Transverse colon (tissue), 4 donors: ENCODE data around the gene DAB2IP. TPM values are rescaled to one million over a fixed set of nuclear protein-coding genes. Genes with fewer than 3 reads are reported as not detected.

Source experiments
- DNase-seq: peaks from one replicate; pipeline ENCODE4 v3.0.0-alpha.2; 2019
- H3K27ac ChIP-seq, 4 donors: fragments of 200-600 bp; sonication (generic); 2 replicates each; pipeline ENCODE4 v1.5.1; 2016 to 2018; ENCODE audit warnings: inconsistent platforms in 4 of 4
- H3K27me3 ChIP-seq: fragments of 200-600 bp; sonication (generic); 2 replicates; pipeline ENCODE4 v1.5.1; 2017; ENCODE audit warnings: inconsistent platforms
- H3K36me3 ChIP-seq, 4 donors: fragments of 200-600 bp; sonication (generic); 2 replicates each; pipeline ENCODE4 v1.5.1; 2017 to 2019; ENCODE audit warnings: inconsistent platforms in 4 of 4
- H3K4me1 ChIP-seq, 4 donors: fragments of 200-600 bp; sonication (generic); 2 replicates each; pipeline ENCODE4 v1.5.1; 2017 to 2020; ENCODE audit warnings: inconsistent platforms in 4 of 4
- H3K4me3 ChIP-seq, 4 donors: fragments of 200-600 bp; sonication (generic); 1 replicate in 1 of 4; 2 replicates in 3 of 4; pipeline versions ENCODE4 v1.5.1 to v1.6.1; 2017 to 2019; ENCODE audit warnings: inconsistent platforms in 4 of 4
- H3K9me3 ChIP-seq, 2 donors: fragments of 200-600 bp; sonication (generic); 2 replicates each; pipeline ENCODE4 v1.5.1; 2017 to 2019; ENCODE audit warnings: inconsistent platforms in 2 of 2
- CTCF ChIP-seq, 5 experiments: fragments of 200-600 bp in 3 of 5; fragments of 450-650 bp in 2 of 5; sonication (generic) in 3 of 5; IDR thresholded peaks; 1 replicate in 2 of 5; 2 replicates in 3 of 5; pipeline ENCODE4 v1.5.1; 2016 to 2017; ENCODE audit warnings: antibody characterized with exemption in 5 of 5, inconsistent platforms in 3 of 5, mild to moderate bottlenecking in 2 of 5, moderate library complexity in 1 of 5
- EP300 ChIP-seq: sonication (generic); formaldehyde crosslinking; IDR thresholded peaks from one replicate; pipeline ENCODE4 v1.6.1; 2017; ENCODE audit warnings: antibody characterized with exemption, low read depth
- POLR2A ChIP-seq: fragments of 450-650 bp; IDR thresholded peaks from one replicate; pipeline ENCODE4 v1.6.1; 2016; ENCODE audit warnings: antibody characterized with exemption, mild to moderate bottlenecking, moderate library complexity
- POLR2AphosphoS5 ChIP-seq, 3 donors: sonication (generic); formaldehyde crosslinking; IDR thresholded peaks; one replicate each; pipeline ENCODE4 v1.6.1; 2016; ENCODE audit warnings: antibody characterized with exemption in 3 of 3
- WGBS, 2 donors: methylation state at CpG; one replicate each; pipeline ENCODE4 v1.1.5; 2018; ENCODE audit warnings: low coverage in 1 of 2; 5-methylcytosine and 5-hydroxymethylcytosine counted together
- in situ Hi-C, 4 donors: fragments of 200-750 bp; cut with MboI; loops; one replicate each; pipeline versions ENCODE4 v1.15.0 to v1.15.1; 2017; ENCODE audit warnings: low sequenced_read_pairs in 3 of 4, low pct_ligation_motif_present in 1 of 4, low pct_unique_long_range_greater_than_20kb in 1 of 4
- intact Hi-C: fragments of 100-400 bp; cut with DNase I; formaldehyde crosslinking; loops from one replicate; pipeline ENCODE4 v1.15.1; 2023; ENCODE audit warnings: low total_unique reads
- total RNA-seq, 4 donors: library from RNA; depleted of rRNA; stranded (reverse); fragments of >200 nt; gene quantifications; one replicate each; pipeline ENCODE4 v1.1.0, GENCODE V29; 2016

Gene DAB2IP
- total RNA-seq, 4 donors from 2014 or later, result 84.2 to 159 (median 90.7) TPM

GRCh38 chr9:121675381-121675780, 23.9 kb downstream of the DAB2IP start:
- H3K27ac ChIP-seq, result no peak overlapping the region
- DNase-seq, result no peak
- WGBS, 2 donors, result 81% methylated on average over 6 of the region's 6 CpGs; no CpG with 5 or more reads in 1 of the 2 donors
- H3K4me3 ChIP-seq, result no peak overlapping the region
- intact Hi-C loops (no loop called here), in situ Hi-C loops (loop anchor here in 1 of 4 donors (25.0 kb wide), 1 partner anchor 312 kb away; no protein-coding TSS in a partner anchor)
- TF ChIP-seq EP300, result no peak
- no peak for TF ChIP-seq POLR2A
- no peak for TF ChIP-seq POLR2AphosphoS5 (IDR thresholded peaks at IDR 0.05)
- TF ChIP-seq CTCF (IDR thresholded peaks at IDR 0.05), result no peak
- peaks cover 0 to 9% (median 4%) of the 10 kb centered on the region in 4 donors for H3K4me1 ChIP-seq
- H3K36me3 ChIP-seq, result peaks cover 0 to 4% (median 0%) of the 10 kb centered on the region in 4 donors
- no peaks in the 10 kb centered on the region for H3K9me3 ChIP-seq
- H3K27me3 ChIP-seq, result no peaks in the 10 kb centered on the region

GRCh38 chr9:121675969-121676822, 24.8 kb downstream of the DAB2IP start:
- Histone ChIP-seq H3K9me3 (no peaks in the 10 kb centered on the region), H3K27ac (no peak overlapping the region), H3K36me3 (peaks cover 0 to 4% (median 0%) of the 10 kb centered on the region in 4 donors), H3K4me1 (peaks cover 0 to 9% (median 4%) of the 10 kb centered on the region in 4 donors), H3K27me3 (no peaks in the 10 kb centered on the region), H3K4me3 (no peak overlapping the region)
- WGBS, 2 donors, result 78 to 81% methylated on average over 6 to 16 of the region's 16 CpGs
- intact Hi-C loops (no loop called here), in situ Hi-C loops (loop anchor here in 1 of 4 donors (25.0 kb wide), 1 partner anchor 311 kb away; no protein-coding TSS in a partner anchor)
- DNase-seq, result no peak
- TF ChIP-seq CTCF (IDR thresholded peaks at IDR 0.05), result no peak
- no peak for TF ChIP-seq EP300

- Histone ChIP-seq H3K4me3 (no peak overlapping the region), H3K4me1 (peaks cover 0 to 9% (median 4%) of the 10 kb centered on the region in 4 donors), H3K27me3 (no peaks in the 10 kb centered on the region), H3K36me3 (peaks cover 0 to 4% (median 0%) of the 10 kb centered on the region in 4 donors), H3K9me3 (no peaks in the 10 kb centered on the region), H3K27ac (no peak overlapping the region)
- intact Hi-C loops, result no loop called here
- in situ Hi-C loops, result loop anchor here in 1 of 4 donors (25.0 kb wide), 1 partner anchor 310 kb away; no protein-coding TSS in a partner anchor
- WGBS, 2 donors, result 55% methylated on average over 4 of the region's 4 CpGs; no CpG with 5 or more reads in 1 of the 2 donors
- DNase-seq, result no peak
- TF ChIP-seq EP300, result no peak
- TF ChIP-seq CTCF (IDR thresholded peaks at IDR 0.05), result no peak
- no peak for TF ChIP-seq POLR2AphosphoS5 (IDR thresholded peaks at IDR 0.05)
These were observed 25.5 kb downstream of the DAB2IP start for GRCh38 chr9:121676926-121677325.

- in situ Hi-C loops, result loop anchor here in 1 of 4 donors (25.0 kb wide), 1 partner anchor 309 kb away; no protein-coding TSS in a partner anchor
- H3K4me3 ChIP-seq, result no peak overlapping the region
These were observed 27.1 kb downstream of the DAB2IP start for GRCh38 chr9:121678501-121679022.

More at GRCh38 chr9:121678501-121679022, 27.1 kb downstream of the DAB2IP start:
- intact Hi-C loops, result no loop called here
- no peak overlapping the region for H3K27ac ChIP-seq
- no peaks in the 10 kb centered on the region for H3K9me3 ChIP-seq
- H3K27me3 ChIP-seq, result no peaks in the 10 kb centered on the region
- TF ChIP-seq EP300 (no peak), CTCF (IDR thresholded peaks at IDR 0.05) (no peak), POLR2A (no peak), POLR2AphosphoS5 (IDR thresholded peaks at IDR 0.05) (no peak)
- peaks cover 0 to 4% (median 0%) of the 10 kb centered on the region in 4 donors for H3K36me3 ChIP-seq
- DNase-seq, result no peak
- H3K4me1 ChIP-seq, result peaks cover 0 to 9% (median 4%) of the 10 kb centered on the region in 4 donors
- 92% methylated on average over 22 of the region's 22 CpGs; no CpG with 5 or more reads in 1 of the 2 donors for WGBS, 2 donors
